NCI-H146 treated with DMSO at 0.1 percent for 48 hours (cell line): Measurements from ENCODE around the gene ARPC2.

Experiments used
- DNase-seq: peaks from one replicate; lab custom pipeline; 2025; ENCODE audit not compliant: unreplicated experiment; lab: John Stamatoyannopoulos, UW

Gene ARPC2

GRCh38 chr2:218216336-218216673 is 684 bp upstream of the ARPC2 start:
- no peak for DNase-seq

DNA sequence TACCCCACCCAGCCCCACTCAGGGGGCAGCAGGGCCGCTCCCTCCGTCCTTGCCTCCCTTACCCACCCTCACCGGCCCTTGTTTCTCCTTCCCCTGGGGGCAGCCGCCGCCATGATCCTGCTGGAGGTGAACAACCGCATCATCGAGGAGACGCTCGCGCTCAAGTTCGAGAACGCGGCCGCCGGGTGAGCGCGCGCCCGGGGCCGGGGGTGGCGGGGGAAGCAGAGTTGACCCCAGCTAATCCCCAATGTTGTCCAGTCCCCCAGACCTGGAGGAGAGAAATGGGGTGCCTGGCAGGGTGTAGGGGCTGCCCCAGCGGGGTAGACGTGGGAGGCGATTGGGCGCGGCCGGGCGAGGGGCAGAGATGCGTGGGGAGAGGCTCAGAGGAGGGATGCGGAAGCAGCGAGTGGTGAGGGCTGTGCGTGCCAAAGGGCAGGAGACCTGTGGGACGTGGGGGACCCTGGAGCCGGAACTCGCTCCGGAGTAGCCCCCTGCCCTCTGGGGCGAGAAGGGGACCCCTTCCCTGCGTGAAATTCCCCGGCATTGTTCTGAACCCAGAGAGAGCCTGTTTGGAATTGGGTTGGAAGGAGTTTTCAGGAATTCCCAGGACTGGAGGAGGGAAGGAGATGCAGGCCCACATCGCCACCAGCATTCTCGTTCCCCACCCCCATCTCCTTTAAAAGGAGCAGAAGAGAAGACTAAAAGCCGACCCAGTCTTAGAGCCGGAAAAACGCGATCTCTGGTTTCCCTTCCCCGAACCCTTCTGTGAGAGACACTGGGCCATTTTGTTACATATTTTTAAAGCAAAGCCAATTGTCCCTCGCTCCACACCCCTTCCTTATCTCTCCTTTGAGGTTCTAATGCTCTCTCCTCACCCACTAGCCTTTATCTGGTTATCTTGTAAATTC is 625 bp downstream of the ARPC2 start:
- no peak for DNase-seq

DNA sequence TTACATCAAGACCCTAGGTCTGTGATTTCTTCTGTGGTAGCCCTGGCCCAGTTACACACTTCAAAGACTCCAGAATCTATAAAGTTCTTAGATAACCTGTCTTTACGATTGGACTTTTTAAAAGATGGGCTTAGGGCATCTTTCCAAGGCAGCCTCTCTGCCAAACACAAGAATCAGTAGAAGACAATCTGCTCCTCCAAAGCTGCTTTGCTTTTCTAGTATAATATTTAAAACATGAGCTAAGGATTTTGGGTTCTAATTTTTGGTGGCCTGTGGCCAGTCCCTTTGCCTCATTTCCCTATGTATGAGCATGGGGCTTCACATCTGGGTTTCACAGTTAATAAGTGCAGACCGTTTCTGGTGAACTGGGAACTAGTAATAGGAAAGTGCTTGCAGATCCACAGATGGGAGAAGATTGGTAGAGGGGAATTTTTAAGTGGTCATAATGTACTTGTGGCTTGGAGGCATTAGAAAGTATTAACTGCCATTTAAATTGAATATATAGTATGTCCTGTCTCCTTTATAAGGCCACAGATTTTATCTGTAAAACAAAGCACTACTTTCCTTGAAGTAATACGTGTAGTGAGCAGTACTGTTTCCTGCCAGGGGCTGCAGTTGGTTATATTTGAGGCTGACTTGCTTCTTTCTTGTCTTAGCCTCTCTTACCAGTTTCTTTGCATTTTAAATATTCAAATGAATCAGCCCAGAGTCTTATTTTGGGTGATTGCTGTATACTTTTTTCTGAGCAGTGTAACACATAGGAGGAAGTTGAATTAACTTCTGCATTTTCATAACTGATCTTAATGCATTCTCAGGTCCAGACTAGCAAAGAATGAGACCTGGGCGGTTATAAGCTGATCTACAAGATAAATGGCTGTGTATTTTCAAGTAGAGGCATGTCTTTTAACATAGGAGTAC is 1.5 kb downstream of the ARPC2 start:
- no peak for DNase-seq

GRCh38 chr2:218219934-218220333 is 2.9 kb downstream of the ARPC2 start:
- no peak for DNase-seq

DNA sequence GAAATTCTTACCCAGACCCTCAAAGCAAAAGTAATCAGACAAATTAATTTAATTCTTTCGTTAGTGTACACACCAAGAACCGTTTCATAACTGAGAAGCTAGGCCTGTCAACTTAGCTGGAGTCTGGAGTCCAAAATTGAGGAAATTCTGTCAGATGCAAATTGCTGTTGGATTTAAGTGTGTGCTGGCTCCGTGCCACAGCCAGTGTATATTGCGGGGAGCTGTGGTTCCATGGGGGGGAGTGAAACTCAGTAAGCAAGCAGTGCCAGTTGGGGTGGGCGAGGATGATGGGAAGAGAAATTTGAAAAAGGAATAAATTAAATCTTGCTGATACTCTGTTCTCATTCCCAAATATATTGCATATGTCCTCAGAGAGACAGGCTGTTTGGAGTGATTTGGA is 4.0 kb downstream of the ARPC2 start:
- DNase-seq = no peak

GRCh38 chr2:218223046-218223445 is 6.1 kb downstream of the ARPC2 start:
- DNase-seq = peak; percentile 25

GRCh38 chr2:218224186-218224585 is 7.2 kb downstream of the ARPC2 start:
- DNase-seq = no peak

DNA sequence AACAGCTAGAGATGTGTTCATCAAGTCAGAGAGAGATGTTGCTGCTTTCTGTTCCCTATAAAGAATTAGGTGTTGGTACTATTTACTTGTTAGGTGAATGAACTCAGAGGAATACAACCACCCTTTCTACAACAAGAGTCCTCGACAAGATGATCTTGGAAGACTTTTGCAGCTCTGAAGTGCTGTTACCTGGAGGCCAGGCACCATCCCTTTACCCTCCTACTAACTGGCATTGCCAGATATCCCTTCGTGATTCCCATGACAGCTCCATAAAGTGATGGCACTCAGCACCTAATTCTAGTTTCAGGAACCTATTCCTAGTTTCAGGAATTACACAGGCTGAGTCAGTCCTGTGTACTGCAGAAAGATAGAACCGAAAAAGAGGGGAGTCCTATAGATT is 9.9 kb downstream of the ARPC2 start:
- no peak for DNase-seq

- DNase-seq = no peak
Measured at GRCh38 chr2:218228366-218229090, 11.5 kb downstream of the ARPC2 start.

DNA sequence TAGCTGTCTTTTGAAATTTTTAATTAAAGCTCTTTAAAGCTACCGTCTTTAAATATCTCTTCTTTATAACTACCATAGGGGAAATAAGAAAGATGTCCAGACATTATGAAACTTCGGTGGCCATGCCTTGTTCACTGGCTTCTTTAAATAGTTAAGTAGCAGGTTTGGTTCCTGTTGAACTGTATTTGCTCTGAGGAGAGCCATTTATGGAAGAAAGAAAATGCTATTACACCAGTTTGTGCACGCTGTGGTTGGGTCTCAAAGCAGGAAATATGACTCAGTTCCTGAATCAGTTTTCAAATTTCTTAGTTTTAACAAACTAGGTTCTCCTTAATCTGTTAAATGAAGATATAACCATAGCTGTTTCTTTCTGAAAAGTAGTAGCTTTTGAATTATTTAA is 12.2 kb downstream of the ARPC2 start:
- DNase-seq = no peak

GRCh38 chr2:218229851-218230250 is 12.9 kb downstream of the ARPC2 start:
- DNase-seq = no peak

- DNase-seq = no peak
Measured at GRCh38 chr2:218230882-218231281, 13.9 kb downstream of the ARPC2 start.

GRCh38 chr2:218233543-218233942 is 16.6 kb downstream of the ARPC2 start:
- DNase-seq = no peak

DNA sequence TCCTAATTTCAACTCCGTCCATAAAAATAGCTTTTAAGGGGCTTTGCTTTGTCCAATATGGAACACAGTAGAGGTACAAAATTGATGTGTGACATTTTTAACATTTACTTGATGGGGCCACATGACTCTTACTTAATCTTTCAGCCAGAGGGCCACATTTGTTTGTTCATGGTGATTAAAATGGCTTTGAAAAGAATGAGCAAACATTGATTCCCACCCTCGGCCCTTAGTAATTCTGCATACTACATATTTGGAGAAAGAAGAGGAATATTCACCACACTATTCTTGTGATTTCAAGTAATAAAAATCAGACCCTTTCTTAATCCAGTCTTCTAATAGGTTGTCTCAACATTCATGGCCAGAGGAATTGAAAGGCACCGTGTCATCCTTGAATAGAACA is 17.5 kb downstream of the ARPC2 start:
- no peak for DNase-seq

DNA sequence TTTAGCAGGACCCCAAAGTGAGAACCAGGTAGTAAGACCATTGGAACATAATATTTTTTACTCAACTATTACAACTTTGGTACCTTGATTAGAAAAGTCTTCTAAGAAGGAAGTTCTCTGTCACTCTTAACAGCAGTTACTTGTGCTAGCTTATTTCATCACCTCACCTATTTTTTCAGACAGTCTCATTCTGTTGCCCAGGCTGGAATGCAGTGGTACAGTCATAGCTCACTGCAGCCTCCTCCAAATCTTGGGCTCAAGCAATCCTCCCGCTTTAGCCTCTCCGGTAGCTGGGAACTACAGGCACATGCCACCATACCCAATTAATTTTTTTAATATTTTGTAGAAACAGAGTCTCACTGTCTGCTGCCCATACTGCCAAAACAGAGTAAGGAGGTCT is 18.0 kb downstream of the ARPC2 start:
- DNase-seq = no peak

DNA sequence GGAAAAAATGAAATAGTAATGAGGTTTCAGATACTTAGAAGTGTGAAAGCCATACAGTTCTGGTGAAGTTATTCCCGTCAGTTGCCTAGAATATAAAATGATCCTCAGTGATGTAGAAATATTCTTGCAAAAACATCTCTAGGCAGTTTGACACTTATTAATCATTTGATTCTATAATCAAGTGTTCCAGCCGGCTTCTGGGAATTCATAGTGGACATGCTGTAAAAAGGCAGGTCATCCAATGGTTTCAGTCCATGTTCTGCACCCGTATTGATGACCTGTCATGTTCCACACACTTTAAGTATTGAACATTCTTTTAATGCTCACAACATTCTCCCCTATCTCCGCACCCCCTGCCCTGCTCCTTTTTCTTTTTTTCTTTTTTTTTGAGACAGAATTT is 19.8 kb downstream of the ARPC2 start:
- DNase-seq = no peak

DNA sequence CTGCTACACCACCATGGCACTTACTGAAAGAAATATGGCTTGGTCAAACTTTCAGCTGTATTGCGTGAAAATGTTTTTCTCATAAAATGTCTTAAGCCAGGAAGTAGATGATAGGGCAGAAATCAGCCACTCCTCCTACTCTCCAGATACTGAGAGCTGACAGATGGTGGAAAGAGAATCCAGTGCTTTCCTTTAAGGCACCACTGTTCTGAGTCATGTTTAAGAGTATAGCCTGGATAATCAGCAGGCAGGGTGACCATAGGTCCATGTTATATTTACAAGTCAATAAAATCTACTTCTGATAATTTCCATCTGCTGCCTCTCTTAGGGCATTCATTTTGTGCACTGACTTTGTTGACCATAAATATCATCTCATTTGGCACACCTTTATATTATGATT is 21.9 kb downstream of the ARPC2 start:
- no peak for DNase-seq

DNA sequence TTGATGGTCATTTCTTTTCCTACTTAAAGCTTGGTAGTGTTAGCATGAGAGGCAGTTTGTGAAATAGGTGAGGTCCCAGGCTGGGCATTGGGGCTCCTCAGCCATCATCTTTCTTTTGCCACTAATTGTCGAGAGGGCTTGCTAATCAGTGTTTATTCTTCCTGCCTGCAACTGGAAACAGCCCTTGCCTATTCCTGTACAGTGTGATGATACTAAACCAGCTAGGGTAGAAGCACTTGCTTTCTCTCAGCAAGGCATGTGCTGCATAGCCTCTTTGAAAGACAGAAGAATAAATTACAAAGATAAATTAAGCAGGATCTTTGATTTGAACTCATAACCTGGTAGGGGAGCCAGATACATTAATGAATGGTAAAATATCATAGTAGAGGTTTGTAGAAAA is 27.2 kb downstream of the ARPC2 start:
- DNase-seq = no peak

DNA sequence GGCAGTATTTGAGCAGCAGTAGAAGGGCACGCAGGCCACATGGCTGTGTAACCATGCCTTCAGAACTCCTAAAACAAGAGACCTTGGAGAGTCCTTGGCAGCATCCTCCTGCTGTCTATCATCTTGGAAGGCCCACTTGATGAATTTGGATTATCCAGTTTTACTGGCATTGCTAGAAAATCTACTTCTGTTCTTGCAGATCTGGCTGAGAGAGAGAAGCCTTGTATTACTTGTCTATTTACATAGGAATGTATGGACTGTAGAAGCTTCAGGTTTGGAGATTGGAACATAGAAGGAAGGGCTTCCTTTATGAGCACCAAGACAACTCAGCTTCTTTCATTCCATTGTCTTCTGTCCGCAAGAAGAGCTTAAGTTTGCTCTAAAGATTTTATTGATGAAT is 27.7 kb downstream of the ARPC2 start:
- no peak for DNase-seq

DNA sequence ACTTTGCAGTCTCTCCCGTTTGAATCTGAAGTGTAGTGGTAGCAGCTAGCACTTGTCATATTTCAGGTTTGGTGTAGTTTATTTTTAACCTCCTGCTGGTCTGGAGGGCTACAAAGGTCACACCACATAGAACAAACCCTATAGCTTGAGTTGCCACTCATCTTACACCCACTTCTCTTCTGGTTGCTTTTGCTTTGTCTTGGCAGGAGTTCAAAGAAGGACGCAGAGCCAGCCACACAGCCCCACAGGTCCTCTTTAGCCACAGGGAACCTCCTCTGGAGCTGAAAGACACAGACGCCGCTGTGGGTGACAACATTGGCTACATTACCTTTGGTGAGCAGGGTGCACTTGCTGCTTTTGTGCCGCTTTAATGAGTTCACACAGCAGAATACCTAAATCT is 28.2 kb downstream of the ARPC2 start:
- no peak for DNase-seq

- no peak for DNase-seq
Measured at GRCh38 chr2:218249691-218250090, 32.7 kb downstream of the ARPC2 start.
